Endodermal cell (in vitro differentiated cells): ENCODE measurements around the gene CWC27. TPM values are rescaled to one million over a fixed set of nuclear protein-coding genes. Genes with fewer than 3 reads are reported as not detected.

Experiments used
- DNase-seq: peaks from one replicate; pipeline ENCODE4 v3.0.0-alpha.2; 2017
- H3K27ac ChIP-seq: 2 replicates; pipeline ENCODE4 v1.5.1; 2013; ENCODE audit warnings: mild to moderate bottlenecking, low read depth, low read length, moderate library complexity
- H3K27me3 ChIP-seq: 2 replicates; pipeline ENCODE4 v1.6.1; 2013; ENCODE audit warnings: mild to moderate bottlenecking, low read length, moderate library complexity; ENCODE audit not compliant: insufficient read depth, control insufficient read depth, poor library complexity, severe bottlenecking
- H3K36me3 ChIP-seq: 2 replicates; pipeline ENCODE4 v1.7.0; 2013; ENCODE audit warnings: mild to moderate bottlenecking, low read length, moderate library complexity; ENCODE audit not compliant: control insufficient read depth, insufficient read depth
- H3K4me1 ChIP-seq: one replicate; pipeline ENCODE4 v1.7.0; 2013; ENCODE audit warnings: low read length; ENCODE audit not compliant: control insufficient read depth, insufficient read depth
- H3K4me3 ChIP-seq: 2 replicates; pipeline ENCODE4 v1.5.1; 2013; ENCODE audit warnings: mild to moderate bottlenecking, low read length, moderate library complexity
- H3K9ac ChIP-seq: 2 replicates; pipeline ENCODE4 v1.6.1; 2013; ENCODE audit warnings: mild to moderate bottlenecking, low read length, moderate library complexity; ENCODE audit not compliant: poor library complexity, severe bottlenecking; ENCODE audit errors: extremely low read depth
- H3K9me3 ChIP-seq: 2 replicates; pipeline ENCODE4 v1.6.1; 2013; ENCODE audit warnings: mild to moderate bottlenecking, low read length, moderate library complexity; ENCODE audit not compliant: control insufficient read depth
- H3K27ac Mint-ChIP-seq: 2 replicates; pipeline ENCODE4 v1.8.0; 2020; ENCODE audit warnings: mixed read lengths
- H3K27me3 Mint-ChIP-seq: 2 replicates; pipeline ENCODE4 v1.8.0; 2021; ENCODE audit warnings: mild to moderate bottlenecking, mixed read lengths; ENCODE audit not compliant: insufficient read depth
- H3K36me3 Mint-ChIP-seq: 2 replicates; pipeline ENCODE4 v1.8.0; 2020; ENCODE audit warnings: low read depth, mixed read lengths
- H3K4me1 Mint-ChIP-seq: 2 replicates; pipeline ENCODE4 v1.8.0; 2020; ENCODE audit warnings: mixed read lengths
- H3K4me3 Mint-ChIP-seq: 2 replicates; pipeline ENCODE4 v1.8.0; 2020; ENCODE audit warnings: mild to moderate bottlenecking, moderate library complexity, mixed read lengths
- H3K9me3 Mint-ChIP-seq: 2 replicates; pipeline ENCODE4 v1.8.0; 2020; ENCODE audit warnings: mild to moderate bottlenecking, mixed read lengths
- WGBS, 2 experiments: methylation state at CpG; one replicate each; pipeline versions ENCODE4 v1.1.5 to v1.1.7; 2013; ENCODE audit warnings: missing lambda C conversion rate in 2 of 2, mixed read lengths in 1 of 2; ENCODE audit not compliant: insufficient coverage in 1 of 2, insufficient read length in 1 of 2; 5-methylcytosine and 5-hydroxymethylcytosine counted together
- total RNA-seq, 2 donors: library from RNA; stranded (reverse); fragmentation: NEBNext Ultra II Directional in 1 of 2; extraction: Animal tissue kit (Norgen Biotek cat#: 25700) in 1 of 2; gene quantifications; 2 replicates in 1 of 2; 3 replicates in 1 of 2; pipeline ENCODE4 v1.2.1, GENCODE V29; 2021
- TF ChIP-seq, protein P1 (sequence below): fragments of 200-600 bp; sonication (generic); conservative IDR thresholded peaks from 2 replicates; pipeline ENCODE4 v1.5.0; 2021; ENCODE audit warnings: antibody characterized with exemption, mild to moderate bottlenecking

The CWC27 gene
- total RNA-seq, 2 donors from 2014 or later: 69.1 to 74.8 TPM

DNA sequence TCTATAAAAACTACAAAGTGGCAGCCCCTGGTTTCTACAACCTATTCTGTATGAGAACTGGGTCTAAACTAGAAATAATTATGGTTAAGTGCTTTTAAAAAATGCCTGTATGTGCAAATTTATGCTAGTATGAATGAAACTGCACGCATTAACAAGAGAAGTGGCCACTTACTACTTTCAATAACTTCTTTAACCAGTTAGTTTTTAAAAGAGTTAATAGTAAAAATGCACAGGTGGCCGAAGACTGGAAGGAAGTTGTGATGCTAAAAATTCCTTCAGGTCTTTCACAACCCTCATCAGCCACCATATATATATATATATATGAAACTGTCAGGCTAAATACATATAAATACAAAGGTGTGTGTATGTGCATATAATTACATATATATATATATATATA is 41.6 kb upstream of the CWC27 start:
- Histone ChIP-seq H3K27ac (no peak overlapping the region), H3K9ac (no peak overlapping the region), H3K4me3 (no peak overlapping the region), H3K4me1 (peaks cover 3% of the 10 kb centered on the region), H3K36me3 (peaks cover 90% of the 10 kb centered on the region), H3K27me3 (no peaks in the 10 kb centered on the region), H3K9me3 (peaks cover 8% of the 10 kb centered on the region)
- TF ChIP-seq, protein P1, sequence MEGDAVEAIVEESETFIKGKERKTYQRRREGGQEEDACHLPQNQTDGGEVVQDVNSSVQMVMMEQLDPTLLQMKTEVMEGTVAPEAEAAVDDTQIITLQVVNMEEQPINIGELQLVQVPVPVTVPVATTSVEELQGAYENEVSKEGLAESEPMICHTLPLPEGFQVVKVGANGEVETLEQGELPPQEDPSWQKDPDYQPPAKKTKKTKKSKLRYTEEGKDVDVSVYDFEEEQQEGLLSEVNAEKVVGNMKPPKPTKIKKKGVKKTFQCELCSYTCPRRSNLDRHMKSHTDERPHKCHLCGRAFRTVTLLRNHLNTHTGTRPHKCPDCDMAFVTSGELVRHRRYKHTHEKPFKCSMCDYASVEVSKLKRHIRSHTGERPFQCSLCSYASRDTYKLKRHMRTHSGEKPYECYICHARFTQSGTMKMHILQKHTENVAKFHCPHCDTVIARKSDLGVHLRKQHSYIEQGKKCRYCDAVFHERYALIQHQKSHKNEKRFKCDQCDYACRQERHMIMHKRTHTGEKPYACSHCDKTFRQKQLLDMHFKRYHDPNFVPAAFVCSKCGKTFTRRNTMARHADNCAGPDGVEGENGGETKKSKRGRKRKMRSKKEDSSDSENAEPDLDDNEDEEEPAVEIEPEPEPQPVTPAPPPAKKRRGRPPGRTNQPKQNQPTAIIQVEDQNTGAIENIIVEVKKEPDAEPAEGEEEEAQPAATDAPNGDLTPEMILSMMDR: no peak
- H3K27me3 Mint-ChIP-seq: no peaks in the 10 kb centered on the region
- no peak overlapping the region for H3K27ac Mint-ChIP-seq
- no peak overlapping the region for H3K4me3 Mint-ChIP-seq
- H3K36me3 Mint-ChIP-seq: peaks cover 54% of the 10 kb centered on the region
- H3K9me3 Mint-ChIP-seq: no peaks in the 10 kb centered on the region
- peaks cover 32% of the 10 kb centered on the region for H3K4me1 Mint-ChIP-seq
- 80% methylated on average over 1 of the region's 2 CpGs; no CpG with 5 or more reads in 1 of the 2 experiments for WGBS, 2 experiments
- no peak for DNase-seq

DNA sequence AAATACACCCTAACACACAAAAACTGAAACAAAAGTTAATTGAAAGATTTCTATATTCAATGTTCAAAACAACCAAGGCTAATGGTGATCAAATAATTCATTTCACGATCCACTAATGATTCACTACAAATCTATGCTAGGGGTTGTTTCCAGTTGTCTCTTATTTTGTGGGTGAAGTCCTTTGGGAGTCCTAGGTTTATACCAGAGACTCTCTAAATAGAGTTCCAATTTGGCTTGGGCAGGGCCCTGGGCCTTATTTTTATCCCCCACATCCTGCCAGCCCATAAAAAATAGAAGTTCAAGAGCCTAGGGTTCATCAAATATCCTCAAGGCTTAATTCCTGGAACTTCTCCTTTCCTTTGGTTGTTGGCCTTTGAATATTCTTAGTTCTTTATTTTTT is 26.3 kb upstream of the CWC27 start:
- Mint-ChIP-seq H3K4me1 (peaks cover 32% of the 10 kb centered on the region), H3K27me3 (no peaks in the 10 kb centered on the region), H3K27ac (no peak overlapping the region), H3K4me3 (no peak overlapping the region), H3K36me3 (peaks cover 36% of the 10 kb centered on the region), H3K9me3 (peaks cover 2% of the 10 kb centered on the region)
- Histone ChIP-seq H3K4me1 (peaks cover 16% of the 10 kb centered on the region), H3K9ac (no peak overlapping the region), H3K36me3 (peaks cover 81% of the 10 kb centered on the region), H3K9me3 (peaks cover 2% of the 10 kb centered on the region), H3K4me3 (no peak overlapping the region), H3K27me3 (no peaks in the 10 kb centered on the region), H3K27ac (no peak overlapping the region)
- no peak for DNase-seq
- TF ChIP-seq, protein P1: no peak
- 100% methylated on average over 1 of the region's 1 CpG; no CpG with 5 or more reads in 1 of the 2 experiments for whole genome bisulfite sequencing, 2 experiments

DNA sequence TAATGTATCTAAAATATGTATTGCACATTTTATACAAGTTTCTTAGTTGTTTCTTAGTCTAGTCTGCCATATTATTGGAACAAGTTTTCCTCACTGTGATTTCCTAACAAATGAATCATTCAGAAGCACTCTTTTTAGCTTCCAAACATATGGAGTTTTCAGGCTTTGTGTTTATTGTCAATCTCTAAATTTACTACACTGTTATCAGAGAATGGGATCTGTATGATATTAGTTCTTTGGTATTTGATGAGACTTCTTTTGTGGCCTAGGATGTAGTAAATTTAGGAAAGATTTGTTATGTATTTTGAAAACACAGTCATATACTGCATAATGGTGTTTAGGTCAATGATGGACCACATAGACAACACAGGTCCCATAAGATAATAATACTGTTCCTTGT is 25.9 kb upstream of the CWC27 start:
- H3K27me3 ChIP-seq: no peaks in the 10 kb centered on the region
- Mint-ChIP-seq H3K4me3 (no peak overlapping the region), H3K9me3 (peaks cover 3% of the 10 kb centered on the region), H3K4me1 (peaks cover 32% of the 10 kb centered on the region), H3K27ac (peak overlapping the region; percentile 26), H3K36me3 (peaks cover 39% of the 10 kb centered on the region), H3K27me3 (no peaks in the 10 kb centered on the region)
- peaks cover 82% of the 10 kb centered on the region for H3K36me3 ChIP-seq
- TF ChIP-seq, protein P1: no peak
- peaks cover 16% of the 10 kb centered on the region for H3K4me1 ChIP-seq
- no peak overlapping the region for H3K4me3 ChIP-seq
- H3K9ac ChIP-seq: no peak overlapping the region
- no peak overlapping the region for H3K27ac ChIP-seq
- DNase-seq: no peak
- peaks cover 6% of the 10 kb centered on the region for H3K9me3 ChIP-seq
